Upper lobe of left lung (tissue), 4 donors: Measurements from ENCODE around the gene PLXNA2.

Experiments used
- CTCF ChIP-seq, 6 experiments: fragments of 450-650 bp in 4 of 6; fragments of 200-600 bp in 2 of 6; sonication (generic) in 2 of 6; IDR thresholded peaks; one replicate each; pipeline ENCODE4 v1.5.1; 2016 to 2019; ENCODE audit warnings: antibody characterized with exemption in 6 of 6
- POLR2AphosphoS5 ChIP-seq, 2 donors: sonication (generic); formaldehyde crosslinking; IDR thresholded peaks; one replicate each; pipeline ENCODE4 v1.5.1; 2017; ENCODE audit warnings: antibody characterized with exemption in 2 of 2

GRCh38 chr1:208012721-208013120 is 231.5 kb downstream of the PLXNA2 start:
- TF ChIP-seq POLR2AphosphoS5 (IDR thresholded peaks at IDR 0.05) = no peak
- TF ChIP-seq CTCF (IDR thresholded peaks at IDR 0.05) = no peak
